A549 (cell line): ENCODE data around the gene XRCC1. TPM values are rescaled to one million over a fixed set of nuclear protein-coding genes. Genes with fewer than 3 reads are reported as not detected.

Experiments used
- BCL3 ChIP-seq: fragments of >200 bp; sonication (Bioruptor Twin); formaldehyde crosslinking; IDR thresholded peaks from 3 replicates; pipeline ENCODE4 v1.6.1; 2016
- BHLHE40 ChIP-seq: IDR thresholded peaks from 2 replicates; pipeline ENCODE4 v1.6.1; 2012; ENCODE audit warnings: low read depth, low read length, inconsistent platforms
- CBX2 ChIP-seq: fragments of 200-600 bp; sonication (generic); IDR thresholded peaks from 2 replicates; pipeline ENCODE4 v1.6.1; 2016; ENCODE audit warnings: low read depth, mild to moderate bottlenecking, borderline replicate concordance
- CBX8 ChIP-seq: fragments of 200-600 bp; sonication (generic); IDR thresholded peaks from 2 replicates; pipeline ENCODE4 v1.6.1; 2016
- CEBPB ChIP-seq, 2 experiments: fragments of >200 bp in 1 of 2; sonication (Bioruptor Twin) in 1 of 2; formaldehyde crosslinking in 1 of 2; IDR thresholded peaks; 2 replicates each; pipeline ENCODE4 v1.6.1; 2012 to 2016
- CHD2 ChIP-seq: fragments of 150-350 bp; IDR thresholded peaks from 2 replicates; pipeline ENCODE4 v1.6.1; 2014; ENCODE audit warnings: low read length; ENCODE audit not compliant: partially characterized antibody
- CTCF ChIP-seq: fragments of >200 bp; sonication (Bioruptor Twin); formaldehyde crosslinking; IDR thresholded peaks from 3 replicates; pipeline ENCODE4 v1.5.1; 2016
- E2F6 ChIP-seq: IDR thresholded peaks from 2 replicates; pipeline ENCODE4 v1.6.1; 2012; ENCODE audit warnings: low read depth, borderline replicate concordance
- ELK1 ChIP-seq: fragments of 150-350 bp; IDR thresholded peaks from 2 replicates; pipeline ENCODE4 v1.6.1; 2014; ENCODE audit warnings: low read depth, mild to moderate bottlenecking, low read length
- GATA3 ChIP-seq: IDR thresholded peaks from 2 replicates; pipeline ENCODE4 v1.6.1; 2012; ENCODE audit warnings: borderline replicate concordance
- HEYL ChIP-seq: fragments of 250-450 bp; sonication (Bioruptor Pico); IDR thresholded peaks from 2 replicates; pipeline ENCODE4 v1.8.0; 2021; ENCODE audit warnings: mild to moderate bottlenecking, moderate library complexity
- HMGXB4 ChIP-seq: fragments of 250-450 bp; sonication (Bioruptor Pico); IDR thresholded peaks from 2 replicates; pipeline ENCODE4 v1.5.0; 2021; ENCODE audit warnings: mild to moderate bottlenecking, moderate library complexity, borderline replicate concordance
- HOXA7 ChIP-seq: fragments of 250-450 bp; sonication (Bioruptor Pico); IDR thresholded peaks from 2 replicates; pipeline ENCODE4 v1.5.0; 2020; ENCODE audit warnings: mild to moderate bottlenecking, moderate library complexity
- JUN ChIP-seq, 2 experiments: fragments of >200 bp; sonication (Bioruptor Twin); formaldehyde crosslinking; IDR thresholded peaks; 2 replicates in 1 of 2; 3 replicates in 1 of 2; pipeline ENCODE4 v1.6.1; 2016 to 2017
- KDM1A ChIP-seq: fragments of 200-600 bp; sonication (generic); IDR thresholded peaks from 2 replicates; pipeline ENCODE4 v1.6.1; 2016; ENCODE audit warnings: low read depth, mild to moderate bottlenecking
- KDM5A ChIP-seq: fragments of 200-600 bp; sonication (generic); IDR thresholded peaks from 2 replicates; pipeline ENCODE4 v1.6.1; 2016; ENCODE audit warnings: antibody characterized with exemption, mild to moderate bottlenecking
- NFE2L2 ChIP-seq: fragments of 150-350 bp; conservative IDR thresholded peaks from 2 replicates; pipeline ENCODE4 v1.6.1; 2014; ENCODE audit warnings: low read length
- NPAS2 ChIP-seq: fragments of 250-450 bp; sonication (Bioruptor Pico); IDR thresholded peaks from 2 replicates; pipeline ENCODE4 v1.8.0; 2022; ENCODE audit warnings: mild to moderate bottlenecking, moderate library complexity, borderline replicate concordance
- NR3C1 ChIP-seq: fragments of >200 bp; sonication (Bioruptor Twin); formaldehyde crosslinking; IDR thresholded peaks from 3 replicates; pipeline ENCODE4 v1.6.1; 2017
- PBX3 ChIP-seq: IDR thresholded peaks from 2 replicates; pipeline ENCODE4 v1.6.1; 2012
- PHF8 ChIP-seq: fragments of 200-600 bp; sonication (generic); IDR thresholded peaks from 2 replicates; pipeline ENCODE4 v1.6.1; 2016; ENCODE audit warnings: low read depth, mild to moderate bottlenecking, antibody characterized with exemption, moderate library complexity, borderline replicate concordance
- POLR2A ChIP-seq: IDR thresholded peaks from 2 replicates; pipeline ENCODE4 v1.6.1; 2012; ENCODE audit warnings: mild to moderate bottlenecking, low read length
- POLR2AphosphoS2 ChIP-seq: conservative IDR thresholded peaks from 2 replicates; pipeline ENCODE4 v1.6.1; 2012; ENCODE audit warnings: low read length, improper control_type of control experiment, inconsistent platforms
- RCOR1 ChIP-seq: fragments of 150-350 bp; IDR thresholded peaks from 2 replicates; pipeline ENCODE4 v1.6.1; 2014; ENCODE audit warnings: antibody characterized with exemption, low read length, low read depth
- RFX5 ChIP-seq: fragments of 450-650 bp; IDR thresholded peaks from 2 replicates; pipeline ENCODE4 v1.7.1; 2014; ENCODE audit warnings: antibody characterized with exemption, mild to moderate bottlenecking, moderate library complexity
- RNF2 ChIP-seq: fragments of 200-600 bp; sonication (generic); IDR thresholded peaks from 2 replicates; pipeline ENCODE4 v1.6.1; 2016; ENCODE audit warnings: low read depth, mild to moderate bottlenecking, antibody characterized with exemption, moderate library complexity, borderline replicate concordance
- SMC3 ChIP-seq: fragments of >200 bp; sonication (Bioruptor Twin); formaldehyde crosslinking; IDR thresholded peaks from 3 replicates; pipeline ENCODE4 v1.6.1; 2018; ENCODE audit warnings: inconsistent platforms
- TFCP2L1 ChIP-seq: fragments of 250-450 bp; sonication (Bioruptor Pico); IDR thresholded peaks from 2 replicates; pipeline ENCODE4 v1.5.0; 2021; ENCODE audit warnings: mild to moderate bottlenecking
- ZC3H11A ChIP-seq: fragments of 450-650 bp; IDR thresholded peaks from 2 replicates; pipeline ENCODE4 v1.6.1; 2014; ENCODE audit warnings: antibody characterized with exemption, mild to moderate bottlenecking
- ZNF302 ChIP-seq: fragments of 250-450 bp; sonication (Bioruptor Pico); IDR thresholded peaks from 2 replicates; pipeline ENCODE4 v1.9.0; 2021; ENCODE audit warnings: inconsistent platforms, mild to moderate bottlenecking, moderate library complexity
- polyA plus RNA-seq, 4 experiments: library from polyadenylated mRNA; depleted of rRNA in 3 of 4; stranded (reverse); fragments of >200 nt; fragmentation: RNase III in 1 of 4; extraction: RNeasy Plus Mini Kit Qiagen cat#74134 plus additional on column Dnase treatment in 1 of 4; gene quantifications; 2 replicates in 3 of 4; 3 replicates in 1 of 4; pipeline ENCODE4 v1.2.3, GENCODE V29; 2011 to 2017

The XRCC1 gene
- polyA plus RNA-seq, 2 of the 4 experiments (the other 2 are of a cell fraction): 32.0 to 55.1 TPM

- TF ChIP-seq ELK1 (no peak), HMGXB4 (no peak), GATA3 (0 out of 2 replicates have a peak, but pooled peaks have one; percentile 6), TFCP2L1 (CRISPR knock-in tag) (no peak), NR3C1 (no peak), BCL3 (peak; percentile 37; the same call in 2 of the 3 replicates), RCOR1 (no peak), CBX8 (no peak), HOXA7 (no peak), KDM1A (no peak), E2F6 (no peak), CHD2 (no peak), HEYL (CRISPR knock-in tag) (no peak), CBX2 (no peak), BHLHE40 (no peak), ZNF302 (no peak), RFX5 (0 out of 2 replicates have a peak, but pooled peaks have one; percentile 35), PBX3 (no peak; the same call in 1 of the 2 replicates), ZC3H11A (no peak), RNF2 (no peak), POLR2AphosphoS2 (no peak), NFE2L2 (no peak), CEBPB (IDR thresholded peaks at IDR 0.05) (no peak), KDM5A (peak; percentile 75), SMC3 (peak; percentile 39; the same call in 1 of the 3 replicates), PHF8 (peak; percentile 73; the same call in 1 of the 2 replicates), CTCF (no peak), NPAS2 (CRISPR knock-in tag) (no peak), JUN (IDR thresholded peaks at IDR 0.05) (peak; percentile 96 to 99; a peak in 4 of 5 replicates), POLR2A (peak; percentile 78)
Observed at GRCh38 chr19:43595999-43596841, 20.9 kb upstream of the XRCC1 start, which contains the start of the genes IRGQ and ZNF576 (continued).
